ENCODE measurements around the gene GANAB. TPM values are rescaled to one million over a fixed set of nuclear protein-coding genes. Genes with fewer than 3 reads are reported as not detected.

The GANAB gene
- total and polyA plus RNA-seq, 2 of the 13 experiments (the other 11 are each of a cell fraction or from before 2014, with no cell fraction given), result 99.5 to 234 TPM

DNA sequence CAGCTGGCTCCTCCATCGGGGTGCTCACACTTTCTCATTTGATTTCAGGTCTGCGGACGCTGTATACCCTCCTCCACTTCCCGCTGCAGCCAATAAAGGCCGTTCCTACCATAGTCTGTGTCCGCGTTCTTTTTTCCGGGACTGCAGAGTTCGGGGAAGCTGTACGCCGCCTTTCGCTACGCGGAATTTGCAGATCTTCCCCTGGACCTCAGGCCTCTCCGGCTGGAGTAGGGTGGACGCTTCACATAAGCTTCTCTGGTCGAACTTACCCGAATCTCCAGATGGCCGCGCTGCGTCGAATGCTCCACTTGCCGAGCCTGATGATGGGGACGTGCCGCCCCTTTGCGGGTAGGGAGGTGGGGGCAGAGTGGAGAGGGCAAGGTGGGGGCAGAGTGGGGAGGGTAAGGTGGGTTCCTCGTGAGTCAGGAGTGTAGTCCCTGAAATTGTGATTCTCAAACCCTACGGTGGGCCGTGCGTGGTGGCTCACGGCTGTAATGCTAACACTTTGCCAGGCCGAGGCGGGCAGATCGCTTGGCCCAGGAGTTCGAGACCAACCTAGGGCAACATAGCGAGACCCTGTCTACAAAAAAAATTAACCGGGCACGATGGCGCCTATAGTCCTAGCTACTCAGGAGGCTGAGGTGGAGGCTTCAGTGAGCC lies 19.3 kb upstream of the GANAB start (continued):
- TF ChIP-seq ZBTB3 (CRISPR knock-in tag; IDR thresholded peaks at IDR 0.05; ENCODE audit: borderline replicate concordance, low read depth), result no peak
- 0 out of 2 replicates have a peak, but pooled peaks have one; percentile 16 for TF ChIP-seq GABPA (IDR thresholded peaks at IDR 0.05; ENCODE audit: low read depth, low read length)
- TF ChIP-seq GABPA (CRISPR knock-in tag; IDR thresholded peaks at IDR 0.05; ENCODE audit: low read depth), result no peak
- TF ChIP-seq, protein P1, sequence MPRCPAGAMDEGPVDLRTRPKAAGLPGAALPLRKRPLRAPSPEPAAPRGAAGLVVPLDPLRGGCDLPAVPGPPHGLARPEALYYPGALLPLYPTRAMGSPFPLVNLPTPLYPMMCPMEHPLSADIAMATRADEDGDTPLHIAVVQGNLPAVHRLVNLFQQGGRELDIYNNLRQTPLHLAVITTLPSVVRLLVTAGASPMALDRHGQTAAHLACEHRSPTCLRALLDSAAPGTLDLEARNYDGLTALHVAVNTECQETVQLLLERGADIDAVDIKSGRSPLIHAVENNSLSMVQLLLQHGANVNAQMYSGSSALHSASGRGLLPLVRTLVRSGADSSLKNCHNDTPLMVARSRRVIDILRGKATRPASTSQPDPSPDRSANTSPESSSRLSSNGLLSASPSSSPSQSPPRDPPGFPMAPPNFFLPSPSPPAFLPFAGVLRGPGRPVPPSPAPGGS (CRISPR knock-in tag; IDR thresholded peaks at IDR 0.05), result no peak
- TF ChIP-seq SYNCRIP (IDR thresholded peaks at IDR 0.05; ENCODE audit: insufficient read depth, low read depth, low read length), result no peak
- no peak for TF ChIP-seq GFI1 (CRISPR knock-in tag; IDR thresholded peaks at IDR 0.05; ENCODE audit: borderline replicate concordance)
- no peak for TF ChIP-seq ZNF337 (CRISPR knock-in tag; IDR thresholded peaks at IDR 0.05; ENCODE audit: borderline replicate concordance, low read depth)
- no peak for TF ChIP-seq KMT2B (CRISPR knock-in tag; IDR thresholded peaks at IDR 0.05)
- TF ChIP-seq FOXM1 (CRISPR knock-in tag; IDR thresholded peaks at IDR 0.05), result no peak
- TF ChIP-seq, protein P2, sequence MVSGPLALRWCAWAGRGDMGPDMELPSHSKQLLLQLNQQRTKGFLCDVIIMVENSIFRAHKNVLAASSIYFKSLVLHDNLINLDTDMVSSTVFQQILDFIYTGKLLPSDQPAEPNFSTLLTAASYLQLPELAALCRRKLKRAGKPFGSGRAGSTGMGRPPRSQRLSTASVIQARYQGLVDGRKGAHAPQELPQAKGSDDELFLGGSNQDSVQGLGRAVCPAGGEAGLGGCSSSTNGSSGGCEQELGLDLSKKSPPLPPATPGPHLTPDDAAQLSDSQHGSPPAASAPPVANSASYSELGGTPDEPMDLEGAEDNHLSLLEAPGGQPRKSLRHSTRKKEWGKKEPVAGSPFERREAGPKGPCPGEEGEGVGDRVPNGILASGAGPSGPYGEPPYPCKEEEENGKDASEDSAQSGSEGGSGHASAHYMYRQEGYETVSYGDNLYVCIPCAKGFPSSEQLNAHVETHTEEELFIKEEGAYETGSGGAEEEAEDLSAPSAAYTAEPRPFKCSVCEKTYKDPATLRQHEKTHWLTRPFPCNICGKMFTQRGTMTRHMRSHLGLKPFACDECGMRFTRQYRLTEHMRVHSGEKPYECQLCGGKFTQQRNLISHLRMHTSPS (CRISPR knock-in tag; IDR thresholded peaks at IDR 0.05; ENCODE audit: low read depth), result no peak
- TF ChIP-seq RFXAP (CRISPR knock-in tag; IDR thresholded peaks at IDR 0.05; ENCODE audit: borderline replicate concordance), result no peak
- no peak for TF ChIP-seq ZNF549 (CRISPR knock-in tag; IDR thresholded peaks at IDR 0.05)
- TF ChIP-seq ZMAT3 (CRISPR knock-in tag; conservative IDR thresholded peaks at IDR 0.05), result no peak
- no peak for TF ChIP-seq DNMT1 (CRISPR knock-in tag; IDR thresholded peaks at IDR 0.05)
- TF ChIP-seq NFE2L1 (CRISPR knock-in tag; IDR thresholded peaks at IDR 0.05; ENCODE audit: borderline replicate concordance), result no peak
- TF ChIP-seq KLF12 (CRISPR knock-in tag; IDR thresholded peaks at IDR 0.05; ENCODE audit: borderline replicate concordance), result 0 out of 2 replicates have a peak, but pooled peaks have one; percentile 16
- TF ChIP-seq ZSCAN12 (CRISPR knock-in tag; IDR thresholded peaks at IDR 0.05), result no peak
- no peak for TF ChIP-seq NAIF1 (CRISPR knock-in tag; IDR thresholded peaks at IDR 0.05; ENCODE audit: borderline replicate concordance)
- TF ChIP-seq, protein P3, sequence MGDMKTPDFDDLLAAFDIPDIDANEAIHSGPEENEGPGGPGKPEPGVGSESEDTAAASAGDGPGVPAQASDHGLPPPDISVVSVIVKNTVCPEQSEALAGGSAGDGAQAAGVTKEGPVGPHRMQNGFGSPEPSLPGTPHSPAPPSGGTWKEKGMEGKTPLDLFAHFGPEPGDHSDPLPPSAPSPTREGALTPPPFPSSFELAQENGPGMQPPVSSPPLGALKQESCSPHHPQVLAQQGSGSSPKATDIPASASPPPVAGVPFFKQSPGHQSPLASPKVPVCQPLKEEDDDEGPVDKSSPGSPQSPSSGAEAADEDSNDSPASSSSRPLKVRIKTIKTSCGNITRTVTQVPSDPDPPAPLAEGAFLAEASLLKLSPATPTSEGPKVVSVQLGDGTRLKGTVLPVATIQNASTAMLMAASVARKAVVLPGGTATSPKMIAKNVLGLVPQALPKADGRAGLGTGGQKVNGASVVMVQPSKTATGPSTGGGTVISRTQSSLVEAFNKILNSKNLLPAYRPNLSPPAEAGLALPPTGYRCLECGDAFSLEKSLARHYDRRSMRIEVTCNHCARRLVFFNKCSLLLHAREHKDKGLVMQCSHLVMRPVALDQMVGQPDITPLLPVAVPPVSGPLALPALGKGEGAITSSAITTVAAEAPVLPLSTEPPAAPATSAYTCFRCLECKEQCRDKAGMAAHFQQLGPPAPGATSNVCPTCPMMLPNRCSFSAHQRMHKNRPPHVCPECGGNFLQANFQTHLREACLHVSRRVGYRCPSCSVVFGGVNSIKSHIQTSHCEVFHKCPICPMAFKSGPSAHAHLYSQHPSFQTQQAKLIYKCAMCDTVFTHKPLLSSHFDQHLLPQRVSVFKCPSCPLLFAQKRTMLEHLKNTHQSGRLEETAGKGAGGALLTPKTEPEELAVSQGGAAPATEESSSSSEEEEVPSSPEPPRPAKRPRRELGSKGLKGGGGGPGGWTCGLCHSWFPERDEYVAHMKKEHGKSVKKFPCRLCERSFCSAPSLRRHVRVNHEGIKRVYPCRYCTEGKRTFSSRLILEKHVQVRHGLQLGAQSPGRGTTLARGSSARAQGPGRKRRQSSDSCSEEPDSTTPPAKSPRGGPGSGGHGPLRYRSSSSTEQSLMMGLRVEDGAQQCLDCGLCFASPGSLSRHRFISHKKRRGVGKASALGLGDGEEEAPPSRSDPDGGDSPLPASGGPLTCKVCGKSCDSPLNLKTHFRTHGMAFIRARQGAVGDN (CRISPR knock-in tag; IDR thresholded peaks at IDR 0.05), result peak; percentile 58
- TF ChIP-seq ZKSCAN5 (CRISPR knock-in tag; IDR thresholded peaks at IDR 0.05), result no peak
- TF ChIP-seq, protein P4, sequence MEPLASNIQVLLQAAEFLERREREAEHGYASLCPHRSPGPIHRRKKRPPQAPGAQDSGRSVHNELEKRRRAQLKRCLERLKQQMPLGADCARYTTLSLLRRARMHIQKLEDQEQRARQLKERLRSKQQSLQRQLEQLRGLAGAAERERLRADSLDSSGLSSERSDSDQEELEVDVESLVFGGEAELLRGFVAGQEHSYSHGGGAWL (CRISPR knock-in tag; IDR thresholded peaks at IDR 0.05), result no peak
- TF ChIP-seq SMAD9 (CRISPR knock-in tag; IDR thresholded peaks at IDR 0.05), result 0 out of 2 replicates have a peak, but pooled peaks have one; percentile 12
- TF ChIP-seq PRMT3 (CRISPR knock-in tag; IDR thresholded peaks at IDR 0.05; ENCODE audit: borderline replicate concordance, low read depth), result no peak
